Right lobe of liver (tissue), 6 donors: ENCODE data around the gene RPGRIP1L. TPM values are rescaled to one million over a fixed set of nuclear protein-coding genes. Genes with fewer than 3 reads are reported as not detected.
A peak's percentile ranks its signal among the peaks of the same experiment; 100 is the strongest.
"Not testable (repeated sequence)": the region's sequence is repeated elsewhere in the genome, so short reads cannot be mapped to it uniquely, and the experiment has no call there.

Experiments
- ATAC-seq, 4 donors: fragments of 200-7000 bp; cut with Tn5 transposase; one replicate each; pipeline ENCODE4 v1.9.1; 2020; ENCODE audit warnings: mild to moderate bottlenecking in 4 of 4, moderate library complexity in 4 of 4
- DNase-seq, 3 donors: peaks; one replicate each; pipeline ENCODE4 v3.0.0-alpha.2; 2020
- H3K27ac ChIP-seq, 3 donors: fragments of 200-600 bp; one replicate each; pipeline ENCODE4 v1.8.0; 2022
- H3K27me3 ChIP-seq, 2 donors: fragments of 200-600 bp; one replicate each; pipeline ENCODE4 v1.8.0; 2022
- H3K36me3 ChIP-seq, 4 donors: fragments of 200-600 bp; sonication (generic) in 1 of 4; one replicate each; pipeline versions ENCODE4 v1.5.1 to v1.8.0; 2017 to 2022; ENCODE audit warnings: control low read depth in 1 of 4
- H3K4me1 ChIP-seq, 4 donors: fragments of 200-600 bp; sonication (generic) in 1 of 4; one replicate each; pipeline versions ENCODE4 v1.5.1 to v1.8.0; 2017 to 2022; ENCODE audit warnings: control low read depth in 1 of 4
- H3K4me3 ChIP-seq, 3 donors: fragments of 200-600 bp; one replicate each; pipeline ENCODE4 v1.8.0; 2022
- H3K9me3 ChIP-seq, 4 donors: fragments of 200-600 bp; sonication (generic) in 1 of 4; one replicate each; pipeline versions ENCODE4 v1.5.1 to v1.8.0; 2017 to 2022; ENCODE audit warnings: control low read depth in 1 of 4
- POLR2A ChIP-seq: fragments of 450-650 bp; IDR thresholded peaks from one replicate; pipeline ENCODE4 v1.6.1; 2017; ENCODE audit warnings: antibody characterized with exemption, mild to moderate bottlenecking
- WGBS: methylation state at CpG from one replicate; pipeline ENCODE4 v1.1.6; 2018; ENCODE audit warnings: low coverage, low lambda C conversion rate; ENCODE audit not compliant: insufficient coverage; ENCODE audit errors: missing lambda C conversion rate; 5-methylcytosine and 5-hydroxymethylcytosine counted together
- intact Hi-C, 2 donors: fragments of 100-400 bp; cut with DNase I; formaldehyde crosslinking; loops; one replicate each; pipeline versions ENCODE4 v1.11.2 to v1.14.1; 2022
- total RNA-seq, 6 experiments: library from RNA; depleted of rRNA in 2 of 6; stranded (reverse); fragments of >200 nt in 2 of 6; fragmentation: NEBNext Ultra II Directional in 3 of 6; extraction: Animal tissue kit (Norgen Biotek cat#: 25700) in 3 of 6; gene quantifications; one replicate each; pipeline versions ENCODE4 v1.1.0 to v1.2.4, GENCODE V29; 2016 to 2023
- TF ChIP-seq, protein P1 (sequence below), 4 donors: fragments of 200-600 bp in 3 of 4; fragments of 450-650 bp in 1 of 4; IDR thresholded peaks; one replicate each; pipeline versions ENCODE4 v1.5.1 to v1.8.0; 2016 to 2022; ENCODE audit warnings: antibody characterized with exemption in 4 of 4, mild to moderate bottlenecking in 2 of 4
- donor health status: DM: no; HTN: yes; CAD: no.
- donor health status: DM: no; HTN: no; CAD: no.
- donor health status: DM: no; HTN: no; CAD: no.
- donor health status: DM: no; HTN: yes; CAD: no.
- donor health status: DM: no; HTN: yes; CAD: no.

RPGRIP1L gene
- total RNA-seq, 6 experiments from 2014 or later: 0.86 to 2.0 (median 1.3) TPM

DNA sequence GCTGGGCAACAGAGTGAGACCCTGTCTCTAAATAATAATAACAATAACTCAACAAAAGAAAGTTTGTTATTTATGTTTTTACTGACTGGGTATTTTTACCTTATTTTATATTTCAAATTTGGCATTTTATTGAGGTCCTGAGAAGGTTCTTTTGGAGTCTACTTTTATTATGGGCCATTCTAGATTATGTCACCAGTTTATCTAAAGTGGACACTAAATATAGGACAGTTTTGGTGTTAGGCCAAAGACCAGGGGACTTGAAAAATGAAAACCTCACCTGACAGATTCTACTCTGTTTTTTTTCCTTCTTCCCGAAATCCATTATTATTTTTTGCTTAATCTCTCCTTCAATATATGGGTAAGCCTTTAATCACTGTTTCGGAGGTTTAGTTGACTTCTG is 8.4 kb upstream of the RPGRIP1L start:
- no peaks in the 10 kb centered on the region for H3K9me3 ChIP-seq
- no peaks in the 10 kb centered on the region for H3K27me3 ChIP-seq
- H3K4me1 ChIP-seq: peaks cover 0 to 5% (median 0%) of the 10 kb centered on the region in 4 donors
- DNase-seq (no peak), ATAC-seq (no peak)
- no peaks in the 10 kb centered on the region for H3K36me3 ChIP-seq
- no peak for TF ChIP-seq POLR2A
- TF ChIP-seq, protein P1, sequence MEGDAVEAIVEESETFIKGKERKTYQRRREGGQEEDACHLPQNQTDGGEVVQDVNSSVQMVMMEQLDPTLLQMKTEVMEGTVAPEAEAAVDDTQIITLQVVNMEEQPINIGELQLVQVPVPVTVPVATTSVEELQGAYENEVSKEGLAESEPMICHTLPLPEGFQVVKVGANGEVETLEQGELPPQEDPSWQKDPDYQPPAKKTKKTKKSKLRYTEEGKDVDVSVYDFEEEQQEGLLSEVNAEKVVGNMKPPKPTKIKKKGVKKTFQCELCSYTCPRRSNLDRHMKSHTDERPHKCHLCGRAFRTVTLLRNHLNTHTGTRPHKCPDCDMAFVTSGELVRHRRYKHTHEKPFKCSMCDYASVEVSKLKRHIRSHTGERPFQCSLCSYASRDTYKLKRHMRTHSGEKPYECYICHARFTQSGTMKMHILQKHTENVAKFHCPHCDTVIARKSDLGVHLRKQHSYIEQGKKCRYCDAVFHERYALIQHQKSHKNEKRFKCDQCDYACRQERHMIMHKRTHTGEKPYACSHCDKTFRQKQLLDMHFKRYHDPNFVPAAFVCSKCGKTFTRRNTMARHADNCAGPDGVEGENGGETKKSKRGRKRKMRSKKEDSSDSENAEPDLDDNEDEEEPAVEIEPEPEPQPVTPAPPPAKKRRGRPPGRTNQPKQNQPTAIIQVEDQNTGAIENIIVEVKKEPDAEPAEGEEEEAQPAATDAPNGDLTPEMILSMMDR (IDR thresholded peaks at IDR 0.05): no peak
- H3K4me3 ChIP-seq: no peak overlapping the region
- no peak overlapping the region for H3K27ac ChIP-seq
- intact Hi-C loops: no loop called here
- WGBS: 100% methylated on average over 2 of the region's 2 CpGs

DNA sequence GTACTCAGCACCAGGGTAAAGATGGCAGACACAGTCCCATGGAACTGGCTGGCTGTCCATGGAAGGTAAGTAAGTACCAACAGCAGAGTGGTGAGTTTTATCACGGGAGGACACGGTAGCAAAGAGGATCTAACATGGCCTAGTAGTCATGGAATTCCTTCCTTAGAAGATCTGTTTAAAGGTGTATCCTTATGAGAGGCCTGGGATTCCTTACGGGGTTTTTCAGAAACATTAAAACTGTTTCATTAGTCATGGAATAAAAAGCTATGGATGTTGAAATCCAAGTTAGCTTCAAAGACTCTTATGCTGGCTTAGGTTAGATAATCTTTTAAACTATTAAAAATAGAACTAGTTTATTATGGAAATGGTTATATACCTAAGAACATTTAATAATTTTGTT is 7.7 kb upstream of the RPGRIP1L start:
- H3K27ac ChIP-seq: no peak overlapping the region
- ATAC-seq (no peak), DNase-seq (no peak)
- peaks cover 0 to 5% (median 0%) of the 10 kb centered on the region in 4 donors for H3K4me1 ChIP-seq
- H3K4me3 ChIP-seq: no peak overlapping the region
- WGBS: 92% methylated on average over 3 of the region's 3 CpGs
- no peaks in the 10 kb centered on the region for H3K36me3 ChIP-seq
- H3K9me3 ChIP-seq: no peaks in the 10 kb centered on the region
- intact Hi-C loops: no loop called here
- TF ChIP-seq, protein P1 (IDR thresholded peaks at IDR 0.05): no peak
- no peak for TF ChIP-seq POLR2A
- no peaks in the 10 kb centered on the region for H3K27me3 ChIP-seq

DNA sequence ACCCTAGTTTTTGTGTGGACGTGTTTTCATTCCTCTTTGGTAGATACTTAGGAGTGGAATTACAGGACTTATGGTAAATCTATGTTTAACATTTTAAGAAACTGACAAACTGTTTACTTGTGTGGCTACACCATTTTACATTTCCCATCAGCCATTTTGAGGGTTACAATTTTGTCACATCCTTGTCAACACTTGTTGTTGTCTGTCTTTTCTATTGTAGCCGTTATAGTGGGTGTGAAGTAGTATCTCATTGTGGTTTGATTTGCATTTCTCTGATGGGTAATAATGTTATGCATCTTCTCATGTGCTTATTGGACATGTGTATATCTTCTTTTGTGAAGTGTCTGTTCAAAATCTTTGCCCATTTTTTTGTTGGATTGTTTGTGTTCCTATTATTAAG is 4.8 kb upstream of the RPGRIP1L start:
- Histone ChIP-seq H3K27me3 (no peaks in the 10 kb centered on the region), H3K4me1 (peaks cover 0 to 8% (median 4%) of the 10 kb centered on the region in 4 donors), H3K36me3 (no peaks in the 10 kb centered on the region), H3K4me3 (no peak overlapping the region), H3K9me3 (no peaks in the 10 kb centered on the region), H3K27ac (no peak overlapping the region)
- TF ChIP-seq POLR2A: no peak
- TF ChIP-seq, protein P1 (IDR thresholded peaks at IDR 0.05): no peak
- WGBS: 100% methylated on average over 2 of the region's 2 CpGs
- DNase-seq (no peak), ATAC-seq (no peak)
- intact Hi-C loops: no loop called here

DNA sequence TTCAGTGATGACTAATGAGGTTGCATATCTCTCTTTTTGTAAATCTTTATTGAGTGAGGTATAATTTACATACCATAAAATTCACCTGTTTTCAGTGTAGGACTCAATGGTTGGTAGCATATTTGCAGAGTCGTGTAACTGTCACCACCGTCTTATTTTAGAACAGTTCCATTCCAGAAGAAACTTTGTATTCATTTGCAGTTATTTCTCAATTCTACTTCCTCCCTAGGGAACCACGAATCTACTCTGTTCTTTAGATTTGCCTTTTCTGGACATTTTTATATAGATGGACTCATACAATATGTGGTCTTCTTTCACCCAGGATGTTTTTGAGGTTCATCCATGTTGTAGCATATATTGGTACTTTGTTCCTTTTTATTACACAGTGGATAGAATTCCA is 4.0 kb upstream of the RPGRIP1L start:
- ATAC-seq (no peak), DNase-seq (no peak)
- intact Hi-C loops: no loop called here
- no peak overlapping the region for H3K27ac ChIP-seq
- TF ChIP-seq, protein P1 (IDR thresholded peaks at IDR 0.05): no peak
- TF ChIP-seq POLR2A: no peak
- no peaks in the 10 kb centered on the region for H3K9me3 ChIP-seq
- no peaks in the 10 kb centered on the region for H3K36me3 ChIP-seq
- 47% methylated on average over 3 of the region's 3 CpGs for WGBS
- H3K27me3 ChIP-seq: no peaks in the 10 kb centered on the region
- H3K4me3 ChIP-seq: no peak overlapping the region
- peaks cover 0 to 8% (median 4%) of the 10 kb centered on the region in 4 donors for H3K4me1 ChIP-seq

DNA sequence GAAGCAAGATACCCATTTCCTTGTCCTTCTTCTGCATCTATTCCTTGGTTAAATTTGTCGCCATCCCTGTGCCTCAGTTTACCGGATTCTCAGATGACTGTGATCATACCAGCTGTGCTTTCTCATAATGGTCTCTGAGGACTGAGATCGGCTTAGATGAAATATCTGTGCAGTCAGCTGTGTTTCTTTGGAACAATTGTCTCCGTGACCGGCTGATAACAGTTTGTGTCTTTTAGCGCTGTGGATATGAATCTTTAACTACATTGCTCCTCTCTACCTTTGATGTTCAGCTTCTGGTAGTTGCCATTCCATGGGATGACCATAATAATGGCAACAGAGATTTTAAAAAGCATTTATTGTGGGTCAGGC is 770 bp upstream of the RPGRIP1L start:
- intact Hi-C loops: no loop called here

DNA sequence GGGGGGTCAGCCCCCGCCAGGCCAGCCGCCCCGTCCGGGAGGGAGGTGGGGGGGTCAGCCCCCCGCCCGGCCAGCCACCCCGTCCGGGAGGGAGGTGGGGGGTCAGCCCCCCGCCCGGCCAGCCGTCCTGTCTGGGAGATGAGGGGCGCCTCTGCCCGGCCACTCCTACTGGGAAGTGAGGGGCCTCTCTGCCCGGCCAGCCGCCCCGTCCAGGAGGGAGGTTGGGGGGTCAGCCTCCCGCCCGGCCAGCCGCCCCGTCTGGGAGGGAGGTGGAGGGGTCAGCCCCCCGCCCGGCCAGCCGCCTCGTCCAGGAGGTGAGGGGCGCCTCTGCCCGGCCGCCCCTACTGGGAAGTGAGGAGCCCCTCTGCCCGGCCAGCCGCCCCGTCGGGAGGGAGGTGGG is 5.4 kb downstream of the RPGRIP1L start:
- H3K4me3 ChIP-seq, ATAC-seq, H3K27me3 ChIP-seq: not testable (repeated sequence)

More for the DNA sequence above, 770 bp upstream of the RPGRIP1L start:
- peaks cover 0 to 8% (median 4%) of the 10 kb centered on the region in 4 donors for H3K4me1 ChIP-seq
- H3K27ac ChIP-seq: peak overlapping the region in 2 of 3 donors; percentile 22 to 41
- DNase-seq (no peak), ATAC-seq (no peak)
- no peaks in the 10 kb centered on the region for H3K27me3 ChIP-seq
- 5% methylated on average over 6 of the region's 6 CpGs for WGBS
- no peak for TF ChIP-seq POLR2A
- TF ChIP-seq, protein P1 (IDR thresholded peaks at IDR 0.05): no peak
- no peaks in the 10 kb centered on the region for H3K9me3 ChIP-seq
- peak overlapping the region; percentile 49 to 91 (median 90) for H3K4me3 ChIP-seq
- H3K36me3 ChIP-seq: no peaks in the 10 kb centered on the region

More for the DNA sequence above, 5.4 kb downstream of the RPGRIP1L start:
- DNase-seq, H3K4me1 ChIP-seq, intact Hi-C loops, H3K27ac ChIP-seq, H3K36me3 ChIP-seq, H3K9me3 ChIP-seq: not testable (repeated sequence)
- WGBS: no CpG with 5 or more reads among the region's 31 CpGs
